Fibroblast of the aortic adventitia (primary cell): ENCODE results near the gene TLR6. TPM values are rescaled to one million over a fixed set of nuclear protein-coding genes. Genes with fewer than 3 reads are reported as not detected.
A peak's percentile ranks its signal among the peaks of the same experiment; 100 is the strongest.

Source experiments
- DNase-seq: peaks from one replicate; pipeline ENCODE4 v3.0.0-alpha.2; 2010; ENCODE audit warnings: low read depth
- H3K4me3 ChIP-seq: 2 replicates; pipeline ENCODE4 v1.5.1; 2011; ENCODE audit warnings: low read depth, mild to moderate bottlenecking, control low read depth, low read length, moderate library complexity
- total RNA-seq: library from RNA; depleted of rRNA; stranded (reverse); fragments of >200 nt; gene quantifications from 2 replicates; pipeline ENCODE4 v1.2.3, GENCODE V29; 2012; ENCODE audit warnings: low replicate concordance
- TF ChIP-seq, protein P1 (sequence below): IDR thresholded peaks from 2 replicates; pipeline ENCODE4 v1.5.1; 2011; ENCODE audit warnings: mild to moderate bottlenecking, low read length, control low read depth, inconsistent platforms; ENCODE audit not compliant: insufficient read depth

Gene TLR6
- total RNA-seq, 1 donor = 5.0 TPM

DNA sequence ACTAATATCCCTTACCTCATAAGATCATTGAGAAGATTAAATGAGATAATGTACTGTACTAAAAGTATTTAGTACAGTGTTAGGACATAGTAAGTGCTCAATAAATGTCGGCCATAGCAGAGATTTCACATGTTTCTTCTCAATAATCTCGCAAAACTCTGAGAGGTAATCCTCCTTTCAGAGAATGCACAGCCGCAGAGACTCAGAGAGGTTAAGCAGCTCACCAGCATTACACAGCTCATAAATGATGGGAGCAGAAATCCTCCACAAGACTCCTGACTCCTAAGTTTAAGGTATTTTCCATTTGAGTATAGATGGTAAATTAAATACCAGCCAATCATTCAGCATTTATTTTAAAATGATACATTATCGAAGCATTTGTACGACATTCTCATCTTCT is 45.6 kb upstream of the TLR6 start:
- TF ChIP-seq, protein P1, sequence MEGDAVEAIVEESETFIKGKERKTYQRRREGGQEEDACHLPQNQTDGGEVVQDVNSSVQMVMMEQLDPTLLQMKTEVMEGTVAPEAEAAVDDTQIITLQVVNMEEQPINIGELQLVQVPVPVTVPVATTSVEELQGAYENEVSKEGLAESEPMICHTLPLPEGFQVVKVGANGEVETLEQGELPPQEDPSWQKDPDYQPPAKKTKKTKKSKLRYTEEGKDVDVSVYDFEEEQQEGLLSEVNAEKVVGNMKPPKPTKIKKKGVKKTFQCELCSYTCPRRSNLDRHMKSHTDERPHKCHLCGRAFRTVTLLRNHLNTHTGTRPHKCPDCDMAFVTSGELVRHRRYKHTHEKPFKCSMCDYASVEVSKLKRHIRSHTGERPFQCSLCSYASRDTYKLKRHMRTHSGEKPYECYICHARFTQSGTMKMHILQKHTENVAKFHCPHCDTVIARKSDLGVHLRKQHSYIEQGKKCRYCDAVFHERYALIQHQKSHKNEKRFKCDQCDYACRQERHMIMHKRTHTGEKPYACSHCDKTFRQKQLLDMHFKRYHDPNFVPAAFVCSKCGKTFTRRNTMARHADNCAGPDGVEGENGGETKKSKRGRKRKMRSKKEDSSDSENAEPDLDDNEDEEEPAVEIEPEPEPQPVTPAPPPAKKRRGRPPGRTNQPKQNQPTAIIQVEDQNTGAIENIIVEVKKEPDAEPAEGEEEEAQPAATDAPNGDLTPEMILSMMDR = no peak
- H3K4me3 ChIP-seq = no peak overlapping the region
- DNase-seq = no peak

DNA sequence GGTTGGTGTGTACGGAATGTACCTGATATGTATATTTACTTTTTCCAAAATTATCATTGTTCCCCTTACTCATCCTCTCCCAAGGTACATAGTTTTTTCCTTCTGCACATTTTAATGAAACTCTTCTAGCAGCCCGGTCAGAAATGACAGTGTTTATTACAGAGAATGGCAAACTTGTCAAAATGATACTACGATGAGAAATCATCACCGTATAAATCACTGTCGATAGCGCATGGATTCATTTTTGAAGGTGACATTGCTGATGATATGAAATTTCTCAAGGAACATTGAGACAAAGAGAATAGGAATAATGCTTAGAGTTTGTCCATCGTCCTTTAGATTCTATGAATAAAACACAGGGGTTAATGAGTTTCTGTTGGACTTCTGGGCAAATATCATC is 41.6 kb upstream of the TLR6 start:
- TF ChIP-seq, protein P1 = no peak
- DNase-seq = no peak
- H3K4me3 ChIP-seq = no peak overlapping the region

DNA sequence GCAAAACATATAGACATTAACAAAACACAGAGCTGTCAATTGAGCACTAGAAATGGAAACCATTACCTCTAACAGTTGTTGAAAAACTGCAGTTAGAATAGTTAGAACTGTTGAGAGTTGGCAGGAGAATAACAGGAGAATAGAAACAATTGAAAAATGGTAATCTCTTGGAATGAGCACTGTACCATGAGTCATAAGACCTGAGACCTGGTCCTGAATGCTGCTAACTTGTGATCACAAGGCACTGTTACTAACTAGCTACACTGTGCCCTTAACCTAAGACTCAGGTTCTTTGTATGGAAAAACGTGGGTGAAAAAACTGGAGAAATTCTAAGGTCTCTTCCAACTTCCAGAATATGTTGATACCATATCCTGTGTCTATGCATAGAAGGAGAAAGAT is 40.3 kb upstream of the TLR6 start:
- TF ChIP-seq, protein P1 = no peak
- H3K4me3 ChIP-seq = no peak overlapping the region
- peak; percentile 64 for DNase-seq

DNA sequence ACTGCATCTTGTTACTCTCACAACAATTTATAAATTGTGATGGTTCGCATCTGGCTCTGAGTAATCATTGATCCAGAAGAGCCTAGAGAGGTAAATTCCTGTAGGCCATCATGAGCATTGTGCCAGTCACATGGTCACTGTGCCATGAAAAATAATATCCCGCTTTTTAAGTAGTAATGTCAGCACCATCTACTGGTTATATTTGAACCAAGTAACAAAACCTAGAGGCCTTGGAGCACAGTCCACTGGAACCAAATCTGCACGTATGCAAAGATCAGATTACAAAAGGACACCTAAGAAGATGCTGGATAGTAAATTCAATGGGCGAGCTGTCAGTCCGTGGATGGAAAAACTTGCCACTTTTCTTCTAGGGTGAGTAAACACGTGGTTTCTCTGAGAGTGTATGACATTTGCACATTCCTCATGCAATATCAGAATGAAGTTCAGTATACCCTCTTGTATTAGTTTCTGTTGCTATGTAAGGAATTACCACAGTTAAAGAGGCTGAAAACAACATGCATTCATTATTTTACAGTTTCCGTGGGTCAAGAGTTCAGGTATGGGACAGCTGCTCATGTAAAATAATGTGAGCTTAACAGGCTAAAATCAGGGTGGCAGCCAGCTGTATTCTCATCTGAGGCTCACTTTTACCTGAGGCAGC is 37.8 kb upstream of the TLR6 start:
- DNase-seq = no peak
- H3K4me3 ChIP-seq = no peak overlapping the region
- TF ChIP-seq, protein P1 = no peak

DNA sequence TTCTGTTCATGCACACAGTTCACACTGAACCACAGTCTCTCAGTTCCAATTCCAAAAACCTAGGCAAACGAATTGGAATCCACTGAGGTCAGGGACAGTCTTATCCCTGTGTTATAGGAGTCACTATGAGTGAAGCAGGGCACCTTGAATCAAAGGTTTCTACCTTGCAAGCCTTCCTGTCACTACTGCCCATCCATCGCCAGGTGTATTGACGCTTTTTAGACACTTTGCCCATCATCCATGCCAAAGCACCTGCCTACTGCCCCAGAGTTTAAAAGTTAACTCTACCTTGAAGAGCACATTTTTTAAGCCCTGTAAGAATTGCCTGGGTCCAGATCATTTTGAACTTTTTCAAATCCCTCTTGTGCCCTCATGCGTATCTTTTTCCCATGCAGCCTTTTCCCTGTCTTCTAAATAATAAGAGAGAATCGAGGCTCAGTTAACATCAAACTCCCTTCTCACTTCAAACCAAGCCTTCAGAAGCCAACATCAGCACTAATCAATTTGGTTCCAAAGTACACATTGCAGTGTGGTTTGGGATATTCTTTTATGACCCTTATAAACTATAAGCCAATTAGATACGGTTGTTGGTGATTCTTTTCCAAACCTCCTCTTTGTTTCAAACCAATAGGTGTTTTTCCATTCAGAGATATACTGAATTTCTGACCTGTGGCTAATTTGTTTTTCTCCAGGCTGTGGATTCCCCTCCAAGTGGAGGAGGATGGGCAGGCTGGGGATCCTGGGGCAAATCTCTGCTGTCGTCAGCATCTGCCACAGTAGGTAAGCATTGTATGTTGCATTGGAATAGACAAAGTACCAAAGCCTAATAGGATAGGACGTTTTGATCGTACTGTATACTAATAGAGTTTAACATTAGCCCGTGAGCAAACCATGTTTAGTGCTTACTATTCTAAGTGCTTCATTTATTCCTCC is 34.7 kb upstream of the TLR6 start:
- DNase-seq = no peak
- H3K4me3 ChIP-seq = no peak overlapping the region
- TF ChIP-seq, protein P1 = no peak

DNA sequence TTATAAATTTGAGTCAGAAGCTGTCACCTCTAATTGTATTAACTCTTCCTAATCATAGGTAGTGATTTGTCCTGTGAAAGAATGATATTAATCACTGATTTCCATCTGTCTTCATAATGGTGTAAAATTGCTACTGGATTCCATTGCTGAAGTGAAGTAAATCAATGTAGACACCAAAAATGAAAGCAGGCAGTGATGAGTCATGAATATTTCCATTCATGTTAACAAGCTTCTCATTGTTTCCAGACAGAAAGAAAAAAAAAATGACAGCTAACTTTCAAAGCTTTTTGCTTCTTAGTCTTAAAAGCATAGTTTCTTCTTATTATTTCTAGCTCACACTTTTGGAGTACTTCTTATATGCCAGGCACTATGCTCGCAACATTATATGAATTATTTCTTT is 32.5 kb upstream of the TLR6 start:
- H3K4me3 ChIP-seq = no peak overlapping the region
- TF ChIP-seq, protein P1 = no peak
- DNase-seq = peak; percentile 84
